Activated T-cell treated with anti-CD3 and anti-CD28 coated beads for 48 hours (primary cell): ENCODE data around the gene C11orf68.
"Not testable (repeated sequence)": the region's sequence is repeated elsewhere in the genome, so short reads cannot be mapped to it uniquely, and the experiment has no call there.

Experiments
- DNase-seq: peaks from one replicate; pipeline ENCODE4 v3.0.0-alpha.2; 2020; ENCODE audit warnings: low read depth

The C11orf68 gene

DNA sequence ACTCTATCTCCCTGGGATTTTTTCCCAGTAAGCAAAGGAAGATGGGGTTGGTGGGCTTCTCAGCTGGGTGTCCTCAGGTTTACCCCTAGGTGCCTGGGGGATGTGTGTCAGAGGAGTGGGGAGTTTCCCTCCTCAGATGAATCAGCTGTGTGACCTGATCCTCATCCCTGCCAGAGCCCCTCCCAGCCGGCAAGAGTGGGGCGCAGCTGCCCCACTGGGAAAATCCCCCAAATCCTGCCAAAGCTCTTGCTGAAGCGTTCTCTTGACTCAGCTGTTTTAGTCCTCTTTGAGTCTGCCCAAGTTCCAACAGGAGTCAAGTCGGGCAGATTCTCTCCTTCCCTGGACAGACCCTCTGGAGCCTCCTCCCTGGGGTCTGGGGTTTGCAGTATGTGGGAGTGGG lies 6.0 kb downstream of the C11orf68 start:
- DNase-seq, result no peak

DNA sequence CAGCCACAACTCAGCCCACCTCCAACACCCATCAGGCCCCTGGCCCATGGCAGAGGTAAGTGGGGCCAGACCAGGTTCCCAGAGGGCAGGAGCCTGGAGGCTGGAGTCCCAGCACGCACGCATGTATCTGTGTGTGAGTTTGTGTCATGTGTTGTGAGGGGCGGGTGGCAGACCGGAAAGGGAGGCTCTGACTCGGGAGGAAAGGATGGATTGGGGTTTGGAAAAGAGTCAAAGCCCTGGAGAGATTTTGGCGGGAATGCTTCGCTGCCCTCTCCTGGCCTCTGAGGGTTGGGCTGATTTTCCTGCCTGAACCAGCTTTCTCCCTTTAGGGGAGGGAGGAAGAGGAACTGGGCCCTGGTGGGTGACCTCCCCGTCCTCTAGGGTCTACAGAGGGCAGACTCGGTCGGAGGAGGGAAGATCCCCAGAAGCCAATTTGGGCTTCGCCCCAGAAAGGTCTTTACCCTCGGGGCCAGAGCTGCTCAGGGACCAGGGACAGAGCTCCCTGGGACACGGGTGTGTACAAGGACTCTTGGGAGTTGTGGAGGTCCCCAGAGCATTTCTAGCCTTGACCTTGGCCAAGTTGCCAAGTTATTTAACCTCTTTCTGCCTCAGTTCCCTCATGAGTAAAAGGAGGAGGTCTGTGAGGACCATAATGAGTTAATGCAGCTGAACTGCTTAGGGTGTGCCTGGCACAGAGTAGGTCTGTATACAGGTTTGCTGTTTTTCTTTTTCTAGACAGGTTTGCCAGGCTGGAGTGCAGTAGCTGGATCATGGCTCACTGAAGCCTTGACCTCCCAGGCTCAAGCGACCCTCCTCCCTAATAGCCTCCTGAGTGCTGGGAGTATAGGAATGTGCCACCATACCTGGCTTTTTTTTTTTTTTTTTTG lies 6.9 kb downstream of the C11orf68 start:
- DNase-seq, result no peak

DNA sequence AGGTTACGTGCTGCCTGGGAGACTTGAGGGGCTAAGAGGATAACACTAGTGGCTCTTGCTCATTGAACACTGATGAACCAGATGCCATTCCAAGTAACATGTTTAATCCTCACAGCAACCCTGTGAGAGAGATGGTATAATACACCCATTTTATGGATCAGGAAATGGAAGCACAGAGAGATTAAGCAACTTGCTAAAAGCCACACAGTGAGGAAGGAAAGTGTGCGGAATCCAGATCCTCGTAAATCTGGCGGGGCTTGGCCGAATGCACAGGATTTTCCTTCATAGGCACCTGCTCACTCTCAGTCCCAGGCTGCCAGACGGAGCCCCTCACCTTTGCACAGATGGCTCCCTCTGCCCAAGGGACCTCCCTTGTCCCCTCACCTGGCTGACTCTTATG lies 11.0 kb downstream of the C11orf68 start:
- no peak for DNase-seq

DNA sequence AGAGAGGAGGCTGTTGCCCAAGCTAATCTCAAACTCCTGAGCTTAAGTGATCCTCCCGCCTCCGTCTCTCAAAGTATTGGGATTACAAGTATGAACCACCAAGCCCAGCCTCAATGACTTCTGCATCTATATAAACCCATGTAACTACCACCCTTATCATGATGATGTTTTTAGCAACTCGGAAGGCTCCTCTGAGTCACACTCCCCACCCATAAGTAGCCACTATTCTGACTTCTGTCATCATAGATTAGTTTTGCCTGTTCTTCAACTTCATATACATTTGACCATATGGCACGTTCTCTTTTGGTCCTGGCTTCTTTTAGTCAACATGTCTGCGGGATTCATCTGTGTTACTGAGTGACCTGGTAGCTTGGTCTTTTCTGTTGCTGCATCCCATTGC lies 12.3 kb downstream of the C11orf68 start:
- DNase-seq, result no peak

DNA sequence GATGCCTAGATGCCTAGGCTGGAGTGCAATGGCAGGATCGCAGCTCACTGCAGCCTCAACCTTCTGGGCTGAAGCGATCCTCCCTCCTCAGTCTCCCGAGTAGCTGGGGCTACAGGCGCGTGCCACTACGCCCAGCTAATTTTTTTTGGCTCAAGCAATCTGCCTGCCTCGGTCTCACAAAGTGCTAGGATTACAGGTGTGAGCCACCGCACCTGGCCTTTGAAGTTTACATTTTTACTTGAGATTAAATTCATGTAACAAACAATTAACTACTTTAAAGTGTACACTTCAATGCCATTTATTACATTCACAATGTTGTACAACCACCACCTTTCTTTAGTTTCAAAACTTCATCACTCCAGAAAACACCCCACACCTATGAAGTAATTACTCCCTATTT lies 15.1 kb downstream of the C11orf68 start:
- DNase-seq, result no peak

DNA sequence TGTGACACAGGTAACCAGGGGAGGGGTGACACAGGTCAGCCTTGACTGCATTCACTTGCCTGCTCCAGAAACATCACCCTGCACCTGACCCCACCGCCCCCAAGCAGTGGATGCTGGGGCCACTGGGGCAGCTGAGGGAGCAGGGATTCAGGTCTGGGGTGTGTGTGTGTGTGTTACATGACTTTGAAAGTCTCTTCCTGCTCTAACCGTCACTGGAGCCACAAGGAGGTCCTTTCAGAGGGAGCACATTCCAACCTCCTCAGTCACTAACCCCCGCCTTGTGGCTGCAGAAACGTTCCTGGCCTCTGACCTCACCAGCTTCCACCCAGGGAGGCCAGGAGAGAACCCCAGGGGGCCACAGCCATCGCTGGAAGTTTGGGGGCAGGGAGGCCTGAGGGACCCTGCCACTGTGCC lies 15.8 kb downstream of the C11orf68 start:
- no peak for DNase-seq

DNA sequence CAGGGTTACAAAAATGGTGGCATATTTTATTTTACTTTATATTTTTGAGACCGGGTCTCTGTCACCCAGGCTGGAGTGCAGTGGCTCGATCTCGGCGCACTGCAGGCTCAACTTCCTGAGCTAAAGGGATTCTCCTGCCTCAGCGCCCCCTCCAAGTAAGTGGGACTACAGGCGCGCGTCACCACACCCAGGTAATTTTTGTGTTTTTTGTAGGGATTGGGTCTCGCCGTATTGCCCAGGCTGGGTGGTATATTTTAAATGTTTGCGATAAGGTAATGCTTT lies 18.0 kb downstream of the C11orf68 start:
- DNase-seq, result no peak

DNA sequence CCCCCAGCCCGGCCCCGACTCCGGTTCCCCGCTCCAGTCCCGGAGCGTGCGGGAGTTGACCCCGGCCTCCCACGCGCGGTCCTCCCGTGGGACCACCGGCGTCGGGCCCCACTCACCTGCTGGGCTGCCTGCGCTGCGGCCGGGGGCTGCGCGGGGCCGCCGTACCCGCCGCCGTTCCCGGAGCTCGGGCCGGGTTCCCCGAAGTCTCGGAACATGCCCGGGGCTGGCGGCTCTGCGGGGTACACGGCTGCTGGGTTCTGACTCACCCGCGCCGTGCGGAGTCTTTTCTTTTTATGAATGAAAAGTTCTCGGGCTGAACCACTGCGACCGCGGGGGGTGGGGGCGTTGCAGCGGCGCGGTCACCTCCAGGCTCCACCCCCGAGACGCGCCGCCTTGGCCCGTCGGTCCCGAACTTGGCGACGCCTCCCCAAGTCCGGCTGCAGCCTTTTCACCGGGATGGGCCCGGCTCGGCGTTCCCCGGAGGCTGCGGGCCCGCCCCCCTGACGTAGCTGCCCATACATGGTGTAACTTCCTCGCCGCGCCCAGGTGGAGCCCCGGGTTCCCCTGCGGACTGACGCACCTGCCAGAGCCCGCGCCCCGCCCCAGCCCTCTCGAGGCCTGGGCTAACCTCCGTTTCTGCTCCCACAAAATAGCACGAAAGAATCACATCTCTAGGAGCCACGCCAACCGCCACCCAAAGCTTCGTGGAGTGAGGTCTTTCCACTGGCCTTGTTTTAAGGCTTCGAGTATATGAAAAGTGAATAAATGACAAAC lies 18.6 kb downstream of the C11orf68 start, which contains the start of gene FOSL1:
Gene FOSL1, minus strand, starts transcription at position 264 of the 774 bp plus-strand sequence. Its CDS starts 49 bp downstream, at position 215.
- DNase-seq, result peak; percentile 96

DNA sequence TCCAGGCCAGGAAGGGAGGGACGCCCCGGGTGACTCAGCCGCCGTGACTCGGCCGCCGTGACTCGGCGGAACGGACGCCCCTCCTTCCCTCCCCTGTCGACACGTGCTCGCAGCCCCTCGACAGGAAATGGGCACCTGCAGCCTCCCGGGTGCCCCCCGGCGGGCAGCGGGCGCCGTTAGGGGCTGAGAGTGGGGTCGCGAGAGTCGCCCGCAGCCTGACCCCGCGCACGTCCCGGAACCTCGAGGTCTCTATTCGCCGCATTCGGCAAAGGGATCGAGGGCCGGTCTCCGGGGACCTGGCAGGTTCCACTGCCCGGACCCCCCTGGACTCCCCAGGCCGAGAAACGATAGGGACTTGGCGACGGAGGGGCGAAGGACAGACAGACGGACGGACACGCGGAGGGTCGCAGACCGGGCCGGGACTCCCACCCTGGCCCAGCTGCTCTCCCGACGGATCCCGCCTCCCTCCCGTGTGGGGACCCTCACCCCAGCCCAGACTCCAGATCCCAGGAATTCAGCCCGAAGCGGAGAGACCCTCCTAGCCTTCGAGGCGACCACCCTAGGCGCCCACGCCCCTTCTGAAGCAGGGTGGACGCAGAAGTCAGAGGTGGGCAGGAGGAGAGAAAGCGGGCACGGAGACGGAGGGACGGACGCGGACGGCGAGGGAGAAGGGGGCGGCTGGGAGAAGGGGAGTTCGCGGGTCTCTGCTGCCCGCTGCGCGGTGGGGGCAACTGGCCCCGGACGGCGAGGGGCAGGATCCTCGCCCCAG lies 19.3 kb downstream of the C11orf68 start:
- peak; percentile 78 for DNase-seq

DNA sequence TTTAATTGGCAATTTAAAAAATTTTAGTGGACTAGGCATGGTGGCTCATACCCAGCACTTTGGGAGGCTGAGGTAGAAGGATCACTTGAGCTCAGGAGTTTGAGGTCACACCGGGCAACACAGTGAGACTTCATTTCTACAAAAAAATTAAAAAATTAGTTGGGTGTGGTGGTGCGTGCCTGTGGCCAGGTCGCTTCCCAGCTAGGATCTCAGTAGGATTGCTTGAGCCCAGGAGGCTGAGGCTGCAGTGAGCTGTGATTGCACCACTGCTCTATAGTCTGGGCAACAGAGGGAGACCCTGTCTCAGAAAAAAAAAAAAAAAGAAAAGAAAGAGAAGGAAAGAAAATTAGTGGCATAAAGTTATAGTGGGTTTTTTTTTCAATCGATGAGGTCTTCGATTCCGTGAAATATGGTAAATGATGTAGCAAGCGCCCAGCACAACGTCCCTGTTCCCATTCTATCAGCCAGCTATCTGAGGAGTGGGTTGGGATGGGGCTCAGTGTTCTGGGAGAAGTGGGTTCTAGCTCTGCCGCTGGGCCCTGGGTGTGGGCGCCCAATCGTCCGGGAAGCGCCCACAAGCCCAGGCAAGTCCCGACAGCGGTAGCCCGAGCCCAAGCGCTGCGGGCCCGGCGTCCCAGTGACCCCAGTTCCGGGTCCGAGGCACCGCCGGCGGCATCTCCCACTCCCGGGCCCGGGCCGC lies 20.1 kb downstream of the C11orf68 start:
- DNase-seq, result no peak

DNA sequence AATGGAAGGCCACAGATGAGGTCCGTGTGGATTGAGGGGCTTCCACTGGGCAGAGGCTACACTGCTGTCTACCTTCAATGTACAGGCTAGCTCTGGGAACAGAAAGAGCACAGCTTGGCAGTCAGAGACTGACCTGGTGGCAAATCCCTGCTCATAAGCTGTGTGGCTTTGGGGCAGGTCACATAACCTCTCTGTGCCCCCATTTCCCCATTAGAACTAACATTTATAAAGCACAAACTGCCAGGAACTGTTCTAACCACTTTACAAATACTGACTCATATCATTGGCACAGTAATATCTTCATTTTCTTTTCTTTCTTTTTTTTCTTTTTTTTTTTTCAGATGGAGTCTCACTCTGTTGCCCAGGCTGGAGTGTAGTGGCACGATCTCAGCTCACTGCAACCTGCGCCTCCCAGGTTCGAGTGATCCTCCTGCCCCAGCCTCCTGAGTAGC lies 21.8 kb downstream of the C11orf68 start:
- DNase-seq, result no peak

DNA sequence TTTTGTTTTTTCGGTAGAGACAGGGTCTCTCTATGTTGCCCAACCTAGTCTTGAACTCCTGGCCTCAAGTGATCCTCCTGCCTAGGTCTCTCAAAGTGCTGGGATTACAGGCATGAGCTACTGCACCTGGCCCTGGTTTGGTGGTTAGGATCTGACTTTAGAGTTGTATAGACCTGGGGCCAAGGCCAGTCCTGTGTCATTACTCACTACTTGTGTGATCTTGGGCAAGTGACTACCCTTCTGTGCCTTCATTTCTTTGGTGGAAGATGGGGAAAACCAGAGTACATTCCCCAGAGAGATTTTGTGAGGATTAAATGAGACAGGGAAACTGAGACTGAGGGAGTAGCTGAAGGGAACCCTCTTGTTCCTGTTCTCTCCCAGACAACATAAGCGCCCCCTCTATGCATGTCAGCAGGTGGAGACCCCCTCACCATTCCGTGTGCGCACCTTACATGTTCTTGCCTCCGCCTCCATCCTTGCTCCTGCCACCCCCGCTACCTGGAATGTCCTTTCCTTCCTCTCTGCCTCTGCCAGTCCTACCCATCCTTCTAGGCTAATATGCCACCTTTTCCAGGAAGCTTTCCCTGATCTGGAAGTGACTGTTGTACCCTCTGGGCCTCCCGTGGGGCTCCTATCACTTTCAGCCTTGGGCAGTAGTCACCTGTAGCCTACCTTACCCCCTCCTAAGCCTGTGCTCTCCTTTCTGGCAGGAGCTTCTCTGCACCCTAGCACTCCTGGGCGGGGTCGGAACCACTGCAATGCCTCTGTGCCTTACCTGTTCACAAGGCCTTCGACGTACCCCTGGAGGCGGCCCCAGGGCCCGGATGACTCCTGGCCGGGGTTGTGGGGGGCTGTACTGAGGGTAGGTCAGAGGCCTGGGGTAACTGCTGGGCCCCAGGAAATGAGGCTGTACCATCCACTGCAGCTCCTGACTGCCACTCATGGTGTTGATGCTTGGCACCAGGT lies 22.5 kb downstream of the C11orf68 start:
- no peak for DNase-seq

DNA sequence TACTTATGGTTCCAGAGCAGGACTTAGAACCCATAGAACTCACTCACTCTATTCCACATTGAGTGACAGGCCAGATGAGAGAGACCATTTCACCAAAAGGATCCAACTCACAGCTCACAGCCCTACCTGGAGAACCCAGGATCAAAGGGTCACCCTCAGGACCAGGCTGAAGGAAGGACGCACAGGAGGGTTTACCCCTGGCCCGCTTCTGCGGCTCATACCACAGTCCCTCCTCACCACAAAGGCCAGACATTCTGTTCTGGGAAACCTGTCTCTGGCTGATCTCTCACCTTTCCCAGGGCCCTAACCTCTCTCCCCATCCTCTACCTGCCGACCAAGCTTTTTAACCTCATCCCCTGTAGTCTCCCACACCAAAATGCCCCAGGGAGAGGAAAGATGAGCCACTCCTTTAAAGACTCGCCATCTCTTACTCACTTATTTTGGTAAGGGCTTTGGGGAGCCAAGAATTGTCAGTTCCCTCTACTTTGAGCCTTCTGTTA lies 23.3 kb downstream of the C11orf68 start:
- DNase-seq, result no peak

DNA sequence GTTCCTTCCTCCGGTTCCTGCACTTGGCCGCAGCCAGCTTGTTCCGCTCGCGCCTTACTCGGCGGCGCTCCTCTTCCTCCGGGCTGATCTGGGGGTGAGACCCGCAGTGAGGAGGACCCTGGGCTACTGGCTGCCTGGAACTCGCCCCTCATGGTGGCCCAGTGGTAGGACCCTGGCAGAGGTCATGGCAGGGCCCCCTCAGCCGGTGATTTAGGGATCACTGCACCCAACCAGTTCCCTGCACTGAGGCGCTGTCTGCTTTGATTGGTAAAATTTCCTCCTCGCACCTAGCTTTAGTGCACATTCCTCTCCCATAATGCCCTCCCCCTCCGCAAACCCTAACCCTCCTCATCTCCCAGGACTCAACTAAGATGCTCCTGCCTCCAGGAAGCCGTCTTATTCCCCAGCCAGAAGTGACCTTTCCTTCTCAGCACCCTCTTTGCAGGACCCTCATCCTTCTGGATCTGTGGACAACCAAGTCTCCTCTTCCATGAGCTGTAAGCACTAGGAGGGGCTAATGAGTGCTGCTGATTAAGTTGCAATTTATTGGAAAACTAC lies 24.7 kb downstream of the C11orf68 start:
- no peak for DNase-seq

DNA sequence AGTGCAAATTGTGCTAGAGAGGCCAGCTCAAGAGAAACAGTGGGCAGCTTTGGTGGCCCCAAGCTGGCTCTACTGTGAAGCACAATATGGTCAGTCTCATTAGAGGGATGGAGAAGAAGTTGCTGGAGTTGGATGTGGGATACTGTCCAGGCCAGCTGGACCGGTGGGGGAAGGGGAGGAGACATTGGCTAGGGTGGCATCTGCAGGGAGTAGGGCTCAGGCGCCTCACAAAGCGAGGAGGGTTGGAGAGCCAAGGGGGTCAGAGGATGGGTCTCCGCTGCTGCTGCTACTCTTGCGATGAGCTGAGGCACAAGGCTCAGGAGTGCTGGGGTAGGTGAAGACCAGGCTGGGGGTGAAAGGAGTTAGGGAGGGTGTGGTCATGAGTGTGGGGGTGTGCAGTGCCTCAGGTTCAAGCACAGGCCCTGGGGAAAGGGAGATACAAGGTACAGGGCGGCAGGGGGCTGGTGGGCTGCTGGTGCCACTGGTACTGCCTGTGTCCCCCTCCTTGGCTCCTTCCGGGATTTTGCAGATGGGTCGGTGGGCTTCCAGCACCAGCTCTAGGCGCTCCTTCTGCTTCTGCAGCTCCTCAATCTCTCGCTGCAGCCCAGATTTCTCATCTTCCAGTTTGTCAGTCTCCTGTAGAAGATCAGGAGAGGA lies 26.1 kb downstream of the C11orf68 start:
- no peak for DNase-seq

DNA sequence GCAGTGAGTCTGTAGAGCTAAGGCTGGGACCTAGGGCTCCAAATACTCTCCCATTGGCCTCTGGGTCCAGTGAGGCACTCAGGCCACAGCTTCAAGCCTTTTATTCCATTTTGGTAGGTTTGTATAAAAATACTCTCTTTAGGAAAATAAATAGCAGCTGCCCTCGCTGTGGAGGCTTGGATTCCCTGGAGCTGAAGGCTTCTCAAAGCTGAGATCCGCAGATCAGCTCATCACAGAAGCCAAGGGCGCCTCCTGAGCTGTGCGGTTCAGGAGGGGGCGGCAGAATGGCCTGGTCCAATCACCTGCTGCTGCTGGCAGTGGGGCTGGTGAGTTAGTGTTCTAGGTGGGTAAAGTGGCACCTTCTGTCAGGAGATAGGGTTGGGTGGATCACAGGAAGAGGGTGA lies 26.7 kb downstream of the C11orf68 start:
- not testable (repeated sequence) for DNase-seq

DNA sequence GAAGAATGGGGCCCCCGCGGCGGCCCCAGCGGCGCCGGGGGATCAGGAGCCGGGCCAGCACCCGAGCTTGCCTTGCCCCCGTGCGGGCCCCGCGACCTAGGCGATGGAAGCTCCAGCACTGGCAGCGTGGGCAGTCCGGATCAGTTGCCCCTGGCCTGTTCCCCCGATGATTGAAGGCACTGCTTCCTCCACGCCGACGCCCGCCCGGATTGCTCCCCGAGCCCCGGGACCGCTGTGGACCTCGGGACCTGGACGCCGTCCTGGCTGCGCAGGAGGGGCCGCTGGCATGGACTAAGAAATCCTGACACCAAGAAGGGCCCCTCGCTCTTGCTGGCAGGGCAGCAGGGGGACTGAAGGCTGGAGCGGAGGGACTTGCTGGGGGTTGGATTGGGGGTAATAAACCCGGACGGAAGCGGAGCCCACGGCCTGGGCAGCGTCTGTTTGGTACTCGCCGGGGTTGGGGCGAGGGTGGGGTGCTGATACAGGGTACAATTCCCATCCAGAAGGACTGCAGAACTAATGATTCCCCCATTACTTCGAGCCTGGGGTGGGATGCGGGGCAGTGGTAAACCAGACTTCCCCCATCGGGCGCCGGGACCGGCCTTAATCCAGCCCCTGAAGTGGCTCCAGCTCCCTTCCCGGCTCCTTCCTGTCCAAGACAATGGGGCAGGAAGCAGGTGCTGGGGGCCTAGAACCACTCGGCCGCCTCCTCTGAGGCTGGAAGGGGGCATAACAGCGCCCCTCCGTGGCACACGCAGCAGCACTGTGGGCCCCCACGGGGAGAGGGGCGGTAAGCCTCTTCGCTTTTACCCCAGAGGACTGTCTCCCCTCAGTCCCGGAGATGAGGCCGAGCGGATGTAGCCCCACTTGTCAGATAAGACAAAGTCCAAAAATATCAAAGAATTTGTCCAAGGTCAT lies 27.4 kb downstream of the C11orf68 start:
- no peak for DNase-seq
